Measurements from ENCODE around the gene NRXN2. TPM values are rescaled to one million over a fixed set of nuclear protein-coding genes. Genes with fewer than 3 reads are reported as not detected.

The NRXN2 gene
- total RNA-seq, 1 donor from 2014 or later: 2.2 TPM

DNA sequence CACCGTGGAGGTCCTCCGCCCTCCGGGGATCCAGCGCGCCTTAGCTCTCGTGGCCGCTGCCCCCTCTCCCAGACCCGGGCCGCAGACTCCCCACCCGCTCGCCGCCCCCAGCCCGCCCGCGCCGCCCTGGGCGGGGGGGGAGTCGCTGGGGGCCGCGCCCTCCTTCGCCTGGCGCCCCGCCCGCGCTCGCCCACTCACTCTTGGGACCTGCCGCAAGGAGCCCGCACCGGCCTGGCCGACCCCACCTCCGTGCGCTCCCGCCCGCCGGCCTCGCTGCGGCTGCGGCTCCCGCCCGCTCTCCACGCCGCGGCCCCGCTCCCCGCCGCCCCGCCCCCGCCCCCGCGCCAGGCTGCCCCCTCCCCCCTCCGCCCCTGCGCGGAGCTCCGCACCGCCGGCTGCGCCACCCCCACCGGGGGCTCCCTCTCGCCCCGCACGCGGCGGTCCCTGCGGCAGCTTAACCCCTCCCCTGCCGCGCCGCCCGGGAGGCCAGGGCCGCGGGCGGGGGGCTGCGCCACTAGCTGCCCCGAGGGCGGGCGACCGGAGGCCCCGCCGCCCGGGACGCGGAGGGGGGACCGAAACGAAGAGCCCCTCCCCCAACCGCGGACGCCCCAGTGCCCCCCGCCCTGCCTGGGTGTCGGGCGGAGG lies 21.7 kb upstream of the NRXN2 start:
- peaks cover 77% of the 10 kb centered on the region for H3K27me3 ChIP-seq
- Mint-ChIP-seq H3K4me1 (peaks cover 19% of the 10 kb centered on the region), H3K27me3 (ENCODE audit: insufficient read depth, low read depth) (peaks cover 35% of the 10 kb centered on the region), H3K4me3 (peak overlapping the region; percentile 81), H3K27ac (no peak overlapping the region), H3K9me3 (no peaks in the 10 kb centered on the region), H3K36me3 (no peaks in the 10 kb centered on the region)
- DNase-seq (ENCODE audit: low spot score): peak; percentile 64
- no peaks in the 10 kb centered on the region for H3K36me3 ChIP-seq
- peak overlapping the region; percentile 60 for H2AFZ ChIP-seq (replicated peaks)
- peak overlapping the region; percentile 62 for H3K4me3 ChIP-seq
- H3K9me3 ChIP-seq (ENCODE audit: low read depth): no peaks in the 10 kb centered on the region
- H3K4me2 ChIP-seq: peak overlapping the region; percentile 88
- H3K79me2 ChIP-seq (ENCODE audit: low read depth): no peaks in the 10 kb centered on the region
- peaks cover 34% of the 10 kb centered on the region for H4K20me1 ChIP-seq (ENCODE audit: low read depth)
- TF ChIP-seq EZH2phosphoT487 (IDR thresholded peaks at IDR 0.05): no peak
- TF ChIP-seq, protein P1, sequence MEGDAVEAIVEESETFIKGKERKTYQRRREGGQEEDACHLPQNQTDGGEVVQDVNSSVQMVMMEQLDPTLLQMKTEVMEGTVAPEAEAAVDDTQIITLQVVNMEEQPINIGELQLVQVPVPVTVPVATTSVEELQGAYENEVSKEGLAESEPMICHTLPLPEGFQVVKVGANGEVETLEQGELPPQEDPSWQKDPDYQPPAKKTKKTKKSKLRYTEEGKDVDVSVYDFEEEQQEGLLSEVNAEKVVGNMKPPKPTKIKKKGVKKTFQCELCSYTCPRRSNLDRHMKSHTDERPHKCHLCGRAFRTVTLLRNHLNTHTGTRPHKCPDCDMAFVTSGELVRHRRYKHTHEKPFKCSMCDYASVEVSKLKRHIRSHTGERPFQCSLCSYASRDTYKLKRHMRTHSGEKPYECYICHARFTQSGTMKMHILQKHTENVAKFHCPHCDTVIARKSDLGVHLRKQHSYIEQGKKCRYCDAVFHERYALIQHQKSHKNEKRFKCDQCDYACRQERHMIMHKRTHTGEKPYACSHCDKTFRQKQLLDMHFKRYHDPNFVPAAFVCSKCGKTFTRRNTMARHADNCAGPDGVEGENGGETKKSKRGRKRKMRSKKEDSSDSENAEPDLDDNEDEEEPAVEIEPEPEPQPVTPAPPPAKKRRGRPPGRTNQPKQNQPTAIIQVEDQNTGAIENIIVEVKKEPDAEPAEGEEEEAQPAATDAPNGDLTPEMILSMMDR (IDR thresholded peaks at IDR 0.05): no peak
- no peak for TF ChIP-seq EZH2 (IDR thresholded peaks at IDR 0.05)
- H3K4me1 ChIP-seq: peaks cover 14% of the 10 kb centered on the region
- H3K27ac ChIP-seq: no peak overlapping the region
- H3F3A ChIP-seq (ENCODE audit: low read depth): peaks cover 50% of the 10 kb centered on the region
- H3K9ac ChIP-seq: no peak overlapping the region

- Histone ChIP-seq H2AFZ (replicated peaks) (peak within 1 kb of the TSS; percentile 60), H3K4me1 (peaks cover 14% of the 10 kb centered on the region), H3K4me3 (peak within 1 kb of the TSS; percentile 62), H3K79me2 (ENCODE audit: low read depth) (no peaks in the 10 kb centered on the region), H3K4me2 (peak within 1 kb of the TSS; percentile 88), H3F3A (ENCODE audit: low read depth) (peaks cover 50% of the 10 kb centered on the region), H3K9ac (no peak within 1 kb of the TSS), H3K9me3 (ENCODE audit: low read depth) (no peaks in the 10 kb centered on the region), H4K20me1 (ENCODE audit: low read depth) (peaks cover 34% of the 10 kb centered on the region), H3K27me3 (peaks cover 84% of the 10 kb centered on the region), H3K27ac (no peak within 1 kb of the TSS), H3K36me3 (no peaks in the 10 kb centered on the region)
- H3K9me3 Mint-ChIP-seq: no peaks in the 10 kb centered on the region
- no peaks in the 10 kb centered on the region for H3K36me3 Mint-ChIP-seq
- peak; percentile 67 for TF ChIP-seq EZH2phosphoT487 (IDR thresholded peaks at IDR 0.05)
- peak; percentile 79 for TF ChIP-seq EZH2 (IDR thresholded peaks at IDR 0.05)
- TF ChIP-seq, protein P1 (IDR thresholded peaks at IDR 0.05): peak; percentile 63
- H3K27ac Mint-ChIP-seq: peak within 1 kb of the TSS; percentile 36
- H3K4me3 Mint-ChIP-seq: peak within 1 kb of the TSS; percentile 81
- DNase-seq (ENCODE audit: low spot score): peak; percentile 58
- peaks cover 35% of the 10 kb centered on the region for H3K27me3 Mint-ChIP-seq (ENCODE audit: insufficient read depth, low read depth)
- H3K4me1 Mint-ChIP-seq: peaks cover 19% of the 10 kb centered on the region
These were observed 20.9 kb upstream of the NRXN2 start, which contains the start of gene RASGRP2 for GRCh38 chr11:64743591-64744543. TSS of gene RASGRP2 (minus strand) at chr11:64744142. CDS start at chr11:64742866, 1,276 bp downstream.

GRCh38 chr11:64742889-64743590 lies 20.0 kb upstream of the NRXN2 start:
- H3K9ac ChIP-seq: no peak overlapping the region
- TF ChIP-seq, protein P1 (IDR thresholded peaks at IDR 0.05): peak; percentile 84
- peak; percentile 35 for TF ChIP-seq EZH2 (IDR thresholded peaks at IDR 0.05)
- TF ChIP-seq EZH2phosphoT487 (IDR thresholded peaks at IDR 0.05): peak; percentile 31
- Mint-ChIP-seq H3K4me1 (peaks cover 17% of the 10 kb centered on the region), H3K9me3 (no peaks in the 10 kb centered on the region), H3K4me3 (no peak overlapping the region), H3K27me3 (ENCODE audit: insufficient read depth, low read depth) (peaks cover 37% of the 10 kb centered on the region), H3K27ac (no peak overlapping the region), H3K36me3 (no peaks in the 10 kb centered on the region)
- H3K36me3 ChIP-seq: no peaks in the 10 kb centered on the region
- H3K79me2 ChIP-seq (ENCODE audit: low read depth): no peaks in the 10 kb centered on the region
- H3K9me3 ChIP-seq (ENCODE audit: low read depth): no peaks in the 10 kb centered on the region
- H3K27me3 ChIP-seq: peaks cover 84% of the 10 kb centered on the region
- H3K4me1 ChIP-seq: peaks cover 14% of the 10 kb centered on the region
- peak; percentile 70 for DNase-seq (ENCODE audit: low spot score)
- peak overlapping the region; percentile 74 for H3K4me2 ChIP-seq
- peaks cover 34% of the 10 kb centered on the region for H4K20me1 ChIP-seq (ENCODE audit: low read depth)
- peak overlapping the region; percentile 22 for H2AFZ ChIP-seq (replicated peaks)
- H3K4me3 ChIP-seq: peak overlapping the region; percentile 41
- H3K27ac ChIP-seq: no peak overlapping the region
- H3F3A ChIP-seq (ENCODE audit: low read depth): peaks cover 44% of the 10 kb centered on the region
